ENCODE measurements around the gene NIPAL3.
"Not testable (repeated sequence)": the region's sequence is repeated elsewhere in the genome, so short reads cannot be mapped to it uniquely, and the experiment has no call there.

Gene NIPAL3

DNA sequence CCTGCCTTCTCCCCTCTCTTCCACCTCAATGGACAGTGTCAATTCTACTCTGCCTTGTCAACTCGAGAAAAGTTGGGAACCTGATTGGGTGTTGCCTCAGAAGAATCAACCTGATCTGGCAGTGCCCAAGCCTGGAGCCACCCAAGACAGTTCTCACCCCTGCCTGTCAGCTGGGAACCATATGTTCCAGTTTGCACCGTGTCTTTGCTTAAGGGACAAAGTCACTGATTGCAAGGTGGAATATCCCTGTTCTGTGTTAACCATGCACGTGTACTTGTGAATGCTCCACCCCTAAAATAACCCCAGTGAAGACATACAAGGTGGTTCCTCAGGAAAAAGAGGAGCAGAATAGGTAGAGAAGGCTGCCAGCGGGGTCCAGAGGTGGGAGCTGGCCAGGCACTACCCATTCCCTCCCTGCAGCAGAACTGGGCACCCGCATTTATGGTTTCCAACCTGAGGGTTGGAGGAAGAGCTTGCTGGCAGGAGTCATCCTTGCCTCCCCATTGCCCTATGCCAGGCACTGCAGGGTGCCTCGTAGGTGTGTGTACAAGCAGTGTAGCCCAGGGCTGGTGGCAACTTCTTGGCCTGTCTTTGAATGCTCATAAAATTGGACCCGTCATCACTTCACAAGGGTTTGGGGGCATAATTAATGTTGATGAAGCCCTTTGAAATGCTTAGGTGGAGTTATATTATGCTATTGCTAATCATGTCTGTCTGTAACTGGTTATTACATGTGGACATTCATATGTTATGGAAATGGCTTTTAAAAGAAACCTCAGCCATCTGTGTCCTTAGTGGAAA, 11.3 kb downstream of the NIPAL3 start:
- no peak overlapping the region for H3K9ac ChIP-seq (ENCODE audit: low read depth, low read length)
- WGBS, result 91% methylated on average over 7 of the region's 7 CpGs
- no peaks in the 10 kb centered on the region for H3K36me3 ChIP-seq (ENCODE audit: insufficient read depth, low read length)
- no peak overlapping the region for H3K27ac ChIP-seq (ENCODE audit: low read depth, low read length)
- H3K4me1 ChIP-seq (ENCODE audit: insufficient read depth, low read length), result no peaks in the 10 kb centered on the region
- no peak overlapping the region for H3K4me3 ChIP-seq (ENCODE audit: low read length)
- no peaks in the 10 kb centered on the region for H3K9me3 ChIP-seq (ENCODE audit: insufficient read depth, low read depth, low read length)
- H3K27me3 ChIP-seq (ENCODE audit: insufficient read depth, low read length), result no peaks in the 10 kb centered on the region

DNA sequence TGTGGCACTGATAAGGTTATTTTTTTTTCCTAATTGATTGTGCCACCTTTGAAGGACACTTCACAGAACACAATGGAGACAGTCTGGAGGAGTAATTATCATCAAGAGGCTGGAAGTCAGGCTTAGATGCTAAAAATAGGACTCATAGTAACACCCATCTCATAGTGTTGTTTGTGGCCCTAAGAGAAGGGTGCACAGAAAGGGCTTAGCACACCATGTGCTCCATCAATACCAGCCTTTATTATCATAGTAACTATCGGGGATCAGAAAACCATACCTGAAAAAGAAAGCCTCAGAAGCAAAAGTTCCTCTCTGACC, 11.9 kb downstream of the NIPAL3 start:
- no peak overlapping the region for H3K9ac ChIP-seq (ENCODE audit: low read depth, low read length)

DNA sequence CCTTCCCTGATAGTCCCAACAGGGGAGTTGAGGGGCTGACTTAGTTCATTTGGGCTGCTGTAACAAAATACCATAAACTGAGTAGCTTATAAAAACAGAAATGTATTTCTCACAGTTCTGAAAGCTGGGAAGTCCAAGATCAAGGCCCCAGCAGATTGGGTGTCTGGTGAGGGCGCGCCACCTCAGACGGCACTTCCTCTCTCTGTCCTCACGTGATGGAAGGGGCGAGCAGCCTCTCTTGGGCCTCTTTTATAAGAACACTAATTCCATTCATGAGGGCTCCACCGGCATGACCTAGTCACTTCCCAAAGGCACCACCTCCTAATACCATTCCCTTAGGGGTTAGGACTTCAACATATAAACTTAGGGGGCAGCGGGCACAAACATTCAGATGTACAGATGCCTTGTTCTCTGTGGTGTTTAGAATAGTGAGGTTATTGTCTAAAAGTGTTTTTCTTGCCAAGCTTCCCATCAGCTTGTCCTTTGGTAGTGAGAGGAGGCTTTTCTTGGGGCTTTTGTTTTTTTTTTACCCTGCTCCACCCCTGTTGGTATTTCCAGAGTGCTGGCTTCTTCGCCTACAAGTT, 20.3 kb downstream of the NIPAL3 start:
- Histone ChIP-seq H3K27me3 (ENCODE audit: insufficient read depth, low read length) (no peaks in the 10 kb centered on the region), H3K9me3 (ENCODE audit: insufficient read depth, low read depth, low read length) (no peaks in the 10 kb centered on the region), H3K9ac (ENCODE audit: low read depth, low read length) (no peak overlapping the region), H3K4me3 (ENCODE audit: low read length) (no peak overlapping the region), H3K36me3 (ENCODE audit: insufficient read depth, low read length) (no peaks in the 10 kb centered on the region), H3K4me1 (ENCODE audit: insufficient read depth, low read length) (peaks cover 11% of the 10 kb centered on the region), H3K27ac (ENCODE audit: low read depth, low read length) (no peak overlapping the region)
- WGBS, result 94% methylated on average over 6 of the region's 8 CpGs

More for the DNA sequence above, 11.9 kb downstream of the NIPAL3 start:
- no peak overlapping the region for H3K4me3 ChIP-seq (ENCODE audit: low read length)
- WGBS, result 93% methylated on average over 1 of the region's 1 CpG
- H3K27me3 ChIP-seq (ENCODE audit: insufficient read depth, low read length), result no peaks in the 10 kb centered on the region
- no peak overlapping the region for H3K27ac ChIP-seq (ENCODE audit: low read depth, low read length)
- no peaks in the 10 kb centered on the region for H3K9me3 ChIP-seq (ENCODE audit: insufficient read depth, low read depth, low read length)
- H3K36me3 ChIP-seq (ENCODE audit: insufficient read depth, low read length), result no peaks in the 10 kb centered on the region
- H3K4me1 ChIP-seq (ENCODE audit: insufficient read depth, low read length), result no peaks in the 10 kb centered on the region

DNA sequence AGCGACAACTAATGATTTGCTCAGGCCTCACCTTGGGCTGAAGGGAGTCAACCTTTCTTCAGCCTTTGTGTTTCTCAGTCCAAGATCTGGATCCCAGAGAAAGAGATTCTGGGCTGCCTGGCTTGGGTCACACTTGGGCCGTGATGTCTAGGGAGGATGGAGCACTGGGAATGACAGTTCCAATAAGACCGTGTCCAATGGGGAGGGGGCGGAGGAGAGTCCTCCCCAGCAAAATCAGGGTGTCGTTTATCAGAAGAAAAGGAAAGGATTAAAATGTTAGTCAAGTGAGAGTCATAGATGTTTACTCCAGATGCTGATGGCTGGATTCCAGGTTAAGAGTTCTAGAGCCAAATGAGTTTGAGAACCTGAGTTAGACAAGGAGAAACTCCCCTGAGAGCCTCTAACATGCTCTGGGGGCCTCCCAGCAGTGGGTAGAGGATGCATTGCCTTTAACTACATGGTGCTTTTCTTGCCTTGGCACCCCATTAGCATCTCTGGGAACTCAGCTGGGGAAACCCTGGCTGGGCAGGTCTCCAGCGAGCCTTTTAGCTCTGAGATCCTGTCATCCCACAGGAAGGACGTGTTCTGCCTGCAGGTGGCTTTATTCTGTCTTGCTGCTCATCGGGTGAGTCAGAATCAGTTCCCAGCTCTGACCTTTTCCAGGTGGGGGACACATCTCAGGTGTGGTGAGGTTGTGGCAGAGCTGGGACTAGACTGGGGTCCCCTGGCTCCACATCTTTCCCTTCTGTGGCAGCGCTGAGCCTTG, 22.2 kb downstream of the NIPAL3 start:
- Histone ChIP-seq H3K36me3 (ENCODE audit: insufficient read depth, low read length) (no peaks in the 10 kb centered on the region), H3K4me3 (ENCODE audit: low read length) (no peak overlapping the region), H3K9me3 (ENCODE audit: insufficient read depth, low read depth, low read length) (no peaks in the 10 kb centered on the region), H3K27me3 (ENCODE audit: insufficient read depth, low read length) (no peaks in the 10 kb centered on the region), H3K9ac (ENCODE audit: low read depth, low read length) (no peak overlapping the region), H3K4me1 (ENCODE audit: insufficient read depth, low read length) (peaks cover 11% of the 10 kb centered on the region), H3K27ac (ENCODE audit: low read depth, low read length) (no peak overlapping the region)
- WGBS, result 86% methylated on average over 9 of the region's 9 CpGs

DNA sequence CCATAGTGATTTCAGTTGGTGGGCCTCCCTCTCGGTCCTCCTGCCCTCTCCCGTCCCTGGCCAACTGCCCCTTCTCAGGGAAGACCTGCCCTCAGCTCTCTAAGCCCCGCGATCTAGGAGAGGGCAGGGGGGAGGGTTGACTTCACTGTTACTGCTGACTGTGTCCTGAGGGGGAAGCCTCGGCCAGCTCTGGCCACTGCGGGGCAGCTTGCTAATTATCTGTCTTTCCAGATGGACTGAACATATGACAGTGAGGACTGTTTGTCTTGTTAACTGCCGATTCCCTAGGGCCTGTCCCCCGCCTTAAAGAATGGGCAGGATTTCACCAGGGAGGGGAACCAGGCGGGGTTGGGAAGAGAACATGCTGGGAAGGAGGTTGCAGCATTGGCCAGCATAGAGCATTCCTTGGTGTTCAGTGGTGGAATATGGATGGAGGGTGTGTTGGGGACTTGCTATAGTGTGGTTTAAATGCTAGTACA, 22.9 kb downstream of the NIPAL3 start:
- 55% methylated on average over 9 of the region's 9 CpGs for WGBS
- H3K27ac ChIP-seq (ENCODE audit: low read depth, low read length), result no peak overlapping the region
- peaks cover 11% of the 10 kb centered on the region for H3K4me1 ChIP-seq (ENCODE audit: insufficient read depth, low read length)
- H3K27me3 ChIP-seq (ENCODE audit: insufficient read depth, low read length), result no peaks in the 10 kb centered on the region
- no peak overlapping the region for H3K4me3 ChIP-seq (ENCODE audit: low read length)
- no peaks in the 10 kb centered on the region for H3K9me3 ChIP-seq (ENCODE audit: insufficient read depth, low read depth, low read length)
- H3K36me3 ChIP-seq (ENCODE audit: insufficient read depth, low read length), result no peaks in the 10 kb centered on the region
- no peak overlapping the region for H3K9ac ChIP-seq (ENCODE audit: low read depth, low read length)

DNA sequence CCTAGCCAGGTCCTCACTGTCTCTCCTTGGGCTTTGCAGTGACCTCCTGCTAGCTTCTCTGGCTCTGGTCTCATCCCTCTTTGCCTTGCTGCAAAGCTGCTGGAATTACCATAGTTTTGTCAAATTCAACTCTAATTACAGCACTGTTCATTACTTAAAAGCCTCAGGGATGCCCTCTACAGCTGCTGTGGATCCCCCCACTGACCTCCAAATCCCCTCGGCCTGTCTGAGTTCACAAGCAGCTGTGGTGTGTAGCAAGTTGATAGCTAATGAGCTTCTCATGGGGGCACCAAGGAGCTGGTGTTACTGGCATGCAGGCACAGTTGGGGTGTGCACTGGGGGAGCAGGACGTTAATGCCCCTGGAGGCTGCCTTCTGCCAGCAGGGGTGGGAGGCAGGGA, 24.8 kb downstream of the NIPAL3 start:
- Histone ChIP-seq H3K27ac (ENCODE audit: low read depth, low read length) (no peak overlapping the region), H3K4me3 (ENCODE audit: low read length) (no peak overlapping the region), H3K9me3 (ENCODE audit: insufficient read depth, low read depth, low read length) (no peaks in the 10 kb centered on the region), H3K27me3 (ENCODE audit: insufficient read depth, low read length) (no peaks in the 10 kb centered on the region), H3K9ac (ENCODE audit: low read depth, low read length) (no peak overlapping the region), H3K4me1 (ENCODE audit: insufficient read depth, low read length) (peaks cover 11% of the 10 kb centered on the region), H3K36me3 (ENCODE audit: insufficient read depth, low read length) (no peaks in the 10 kb centered on the region)
- WGBS, result 87% methylated on average over 2 of the region's 2 CpGs

DNA sequence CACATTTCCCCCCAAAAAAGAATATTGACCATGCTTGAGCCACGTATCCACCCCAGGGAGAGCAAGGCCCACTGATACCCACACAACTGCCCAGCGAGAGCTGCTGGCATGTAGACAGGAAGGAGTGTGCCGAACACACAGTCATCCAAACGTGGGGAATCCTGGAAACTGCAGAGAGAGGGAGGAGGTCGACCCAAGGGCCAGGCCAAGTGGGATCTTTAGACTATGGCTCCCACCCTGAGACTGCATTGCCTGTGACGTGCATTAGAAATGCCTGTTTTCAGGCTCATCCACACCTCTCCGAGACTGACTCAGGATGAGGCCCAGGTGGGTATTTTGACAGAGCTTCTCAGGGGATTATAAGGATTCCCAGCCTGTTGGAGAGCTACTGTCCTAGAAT, 25.9 kb downstream of the NIPAL3 start:
- no peak overlapping the region for H3K27ac ChIP-seq (ENCODE audit: low read depth, low read length)
- H3K9me3 ChIP-seq (ENCODE audit: insufficient read depth, low read depth, low read length), result no peaks in the 10 kb centered on the region
- 91% methylated on average over 7 of the region's 7 CpGs for WGBS
- H3K36me3 ChIP-seq (ENCODE audit: insufficient read depth, low read length), result no peaks in the 10 kb centered on the region
- H3K9ac ChIP-seq (ENCODE audit: low read depth, low read length), result no peak overlapping the region
- no peaks in the 10 kb centered on the region for H3K27me3 ChIP-seq (ENCODE audit: insufficient read depth, low read length)
- H3K4me1 ChIP-seq (ENCODE audit: insufficient read depth, low read length), result peaks cover 11% of the 10 kb centered on the region
- H3K4me3 ChIP-seq (ENCODE audit: low read length), result no peak overlapping the region

DNA sequence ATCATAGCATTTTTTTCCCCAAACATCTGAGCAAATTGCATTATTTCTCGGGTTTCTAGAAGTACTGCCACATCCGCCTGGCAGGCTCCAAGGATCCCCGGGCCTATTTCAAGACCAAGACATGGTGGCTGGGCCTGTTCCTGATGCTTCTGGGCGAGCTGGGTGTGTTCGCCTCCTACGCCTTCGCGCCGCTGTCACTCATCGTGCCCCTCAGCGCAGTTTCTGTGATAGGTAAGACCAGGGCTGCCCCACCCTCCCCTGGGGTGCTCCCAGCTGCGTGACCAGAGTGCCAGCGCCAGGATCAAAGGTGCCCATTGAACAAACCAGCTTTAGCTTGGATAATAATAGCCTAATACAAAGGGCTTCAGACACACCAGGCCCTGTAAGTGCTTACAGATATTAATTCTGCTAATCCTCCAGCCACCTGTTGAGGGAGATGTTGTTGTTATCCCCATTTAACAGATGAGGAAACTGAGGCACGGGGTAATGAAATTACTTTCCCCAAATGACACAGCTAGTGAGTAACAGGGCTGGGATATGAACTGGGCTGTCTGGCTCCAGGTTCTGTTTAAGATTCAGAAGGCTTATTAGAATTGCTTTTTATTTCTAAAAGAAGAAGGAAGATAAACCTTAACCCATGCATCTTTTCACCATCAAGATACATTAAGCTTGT, 26.5 kb downstream of the NIPAL3 start:
- H3K4me3 ChIP-seq (ENCODE audit: low read length), result no peak overlapping the region
- no peak overlapping the region for H3K27ac ChIP-seq (ENCODE audit: low read depth, low read length)
- H3K4me1 ChIP-seq (ENCODE audit: insufficient read depth, low read length), result peaks cover 11% of the 10 kb centered on the region
- no peaks in the 10 kb centered on the region for H3K27me3 ChIP-seq (ENCODE audit: insufficient read depth, low read length)
- WGBS, result 96% methylated on average over 14 of the region's 14 CpGs
- H3K9ac ChIP-seq (ENCODE audit: low read depth, low read length), result no peak overlapping the region
- H3K9me3 ChIP-seq (ENCODE audit: insufficient read depth, low read depth, low read length), result no peaks in the 10 kb centered on the region
- H3K36me3 ChIP-seq (ENCODE audit: insufficient read depth, low read length), result no peaks in the 10 kb centered on the region

DNA sequence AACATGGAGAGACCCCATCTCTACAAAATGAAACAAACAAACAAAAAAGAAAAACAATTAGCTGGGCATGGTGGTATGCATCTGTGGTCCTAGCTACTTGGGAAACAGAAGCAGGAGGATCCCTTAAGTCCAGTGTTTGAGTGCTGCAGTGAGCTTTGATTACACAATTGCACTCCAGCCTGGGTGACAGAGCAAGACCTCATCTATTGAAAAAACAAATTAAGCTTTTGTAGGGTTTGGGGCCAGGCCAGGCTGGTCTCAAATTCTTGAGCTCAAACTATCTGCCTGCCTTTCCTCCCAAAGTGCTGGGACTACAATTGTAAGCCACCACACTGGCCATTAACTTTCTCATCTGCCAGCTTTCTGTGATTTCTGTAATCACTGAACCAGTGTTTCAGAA, 27.2 kb downstream of the NIPAL3 start:
- H3K27ac ChIP-seq (ENCODE audit: low read depth, low read length), result no peak overlapping the region
- no peaks in the 10 kb centered on the region; the same call in 1 of the 2 replicates for H3K36me3 ChIP-seq (ENCODE audit: insufficient read depth, low read length)
- no peak overlapping the region for H3K9ac ChIP-seq (ENCODE audit: low read depth, low read length)
- no peaks in the 10 kb centered on the region for H3K27me3 ChIP-seq (ENCODE audit: insufficient read depth, low read length)
- no peaks in the 10 kb centered on the region for H3K9me3 ChIP-seq (ENCODE audit: insufficient read depth, low read depth, low read length)
- H3K4me3 ChIP-seq (ENCODE audit: low read length), result no peak overlapping the region
- H3K4me1 ChIP-seq (ENCODE audit: insufficient read depth, low read length), result peaks cover 9% of the 10 kb centered on the region

DNA sequence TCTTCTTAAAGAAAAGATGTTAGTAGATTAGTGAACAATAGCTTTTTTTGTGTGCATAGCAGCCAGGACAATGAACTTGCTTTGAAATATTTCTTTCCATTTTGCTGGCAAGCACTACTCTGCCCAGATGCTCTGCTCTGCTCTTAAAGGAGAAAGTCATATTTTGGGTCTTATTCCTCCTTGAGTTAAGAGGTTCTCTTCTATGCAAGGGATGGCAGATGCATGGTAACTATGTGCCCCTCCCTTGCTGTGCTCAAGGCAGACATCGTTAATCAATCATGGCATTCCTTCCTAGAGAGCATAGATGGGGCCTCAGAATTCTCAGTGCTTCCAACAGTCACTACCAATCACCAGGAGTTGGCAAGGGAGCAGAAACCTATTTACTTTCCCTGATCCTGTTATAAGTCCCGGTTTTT, 27.6 kb downstream of the NIPAL3 start:
- no peak overlapping the region for H3K4me3 ChIP-seq (ENCODE audit: low read length)
- 73% methylated on average over 2 of the region's 2 CpGs for WGBS
- no peak overlapping the region for H3K27ac ChIP-seq (ENCODE audit: low read depth, low read length)
- no peak overlapping the region for H3K9ac ChIP-seq (ENCODE audit: low read depth, low read length)
- peaks cover 4% of the 10 kb centered on the region for H3K4me1 ChIP-seq (ENCODE audit: insufficient read depth, low read length)
- H3K9me3 ChIP-seq (ENCODE audit: insufficient read depth, low read depth, low read length), result no peaks in the 10 kb centered on the region
- H3K27me3 ChIP-seq (ENCODE audit: insufficient read depth, low read length), result no peaks in the 10 kb centered on the region
- no peaks in the 10 kb centered on the region; the same call in 1 of the 2 replicates for H3K36me3 ChIP-seq (ENCODE audit: insufficient read depth, low read length)

DNA sequence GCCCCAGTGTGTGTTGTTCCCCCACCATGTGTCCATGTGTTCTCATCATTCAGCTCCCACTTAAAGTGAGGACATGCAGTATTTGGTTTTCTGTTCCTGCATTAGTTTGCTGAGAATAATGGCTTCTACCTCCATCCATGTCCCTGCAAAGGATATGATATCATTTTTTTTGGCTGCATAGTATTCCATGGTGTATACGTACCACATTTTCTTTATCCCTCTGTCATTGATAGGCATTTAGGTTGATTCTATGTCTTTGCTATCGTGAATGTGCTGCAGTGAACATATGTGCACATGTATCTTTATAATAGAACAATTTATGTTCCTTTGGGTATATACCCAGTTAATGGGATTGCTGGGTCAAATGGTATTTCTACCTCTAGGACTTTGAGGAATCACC, 30.8 kb downstream of the NIPAL3 start:
- H3K4me1 ChIP-seq (ENCODE audit: insufficient read depth, low read length); H3K9ac ChIP-seq (ENCODE audit: low read depth, low read length); H3K9me3 ChIP-seq (ENCODE audit: insufficient read depth, low read depth, low read length); H3K27ac ChIP-seq (ENCODE audit: low read depth, low read length); H3K4me3 ChIP-seq (ENCODE audit: low read length); H3K27me3 ChIP-seq (ENCODE audit: insufficient read depth, low read length); H3K36me3 ChIP-seq (ENCODE audit: insufficient read depth, low read length): not testable (repeated sequence)
- 100% methylated on average over 1 of the region's 2 CpGs for WGBS

Measured in HUES64 (cell line).